GM10266 (cell line): ENCODE data around the gene NR6A1.
A peak's percentile ranks its signal among the peaks of the same experiment; 100 is the strongest.

Experiments used
- DNase-seq: peaks from one replicate; pipeline ENCODE4 v3.0.0; 2012; ENCODE audit errors: extremely low spot score
- TF ChIP-seq, protein P1 (sequence below): IDR thresholded peaks from 2 replicates; pipeline ENCODE4 v1.5.1; 2012; ENCODE audit warnings: mild to moderate bottlenecking, low read depth; ENCODE audit not compliant: control insufficient read depth, insufficient read depth; ENCODE audit errors: missing control alignments

The NR6A1 gene

DNA sequence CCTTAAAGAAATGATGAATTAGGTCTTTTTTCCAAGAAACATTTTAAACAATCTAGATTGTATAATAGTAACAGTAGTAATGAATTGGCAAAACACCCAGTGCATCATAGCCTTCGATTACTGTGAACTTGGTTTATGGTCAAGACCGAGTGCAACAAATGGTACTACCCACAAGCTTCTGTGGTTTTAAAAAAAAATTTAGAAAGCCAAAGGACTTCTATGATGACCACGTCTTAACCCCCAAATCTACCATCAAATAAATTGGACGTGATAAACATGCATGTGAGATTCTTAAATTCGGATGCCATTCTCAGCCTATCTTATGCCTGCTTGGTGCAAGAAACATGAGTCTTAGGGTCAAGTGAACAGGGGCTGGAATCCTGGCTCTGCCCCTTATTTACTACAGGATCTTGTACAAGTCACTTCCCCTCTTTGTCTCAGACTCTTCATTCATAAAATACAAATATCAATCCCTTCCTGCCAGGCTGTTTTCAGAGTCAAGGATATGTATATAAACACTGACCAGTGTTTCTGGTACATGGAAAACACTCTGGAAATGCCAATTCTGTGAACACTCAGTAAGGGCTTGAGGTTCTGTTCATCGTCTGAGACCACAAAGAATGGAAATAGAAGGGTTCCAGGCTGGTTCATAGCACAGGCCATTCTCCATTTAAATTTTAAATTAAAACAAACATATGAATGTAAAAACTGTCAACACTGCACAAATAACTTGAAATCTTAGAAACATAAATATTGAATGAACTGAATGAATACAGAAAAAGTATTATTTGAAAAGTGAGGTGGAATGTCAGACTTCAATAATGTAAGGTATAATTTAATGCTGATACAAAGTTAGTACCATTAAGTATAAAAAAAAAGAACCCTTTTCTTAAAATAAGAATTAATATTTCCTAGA is 107.8 kb downstream of the NR6A1 start:
- no peak for DNase-seq
- TF ChIP-seq, protein P1, sequence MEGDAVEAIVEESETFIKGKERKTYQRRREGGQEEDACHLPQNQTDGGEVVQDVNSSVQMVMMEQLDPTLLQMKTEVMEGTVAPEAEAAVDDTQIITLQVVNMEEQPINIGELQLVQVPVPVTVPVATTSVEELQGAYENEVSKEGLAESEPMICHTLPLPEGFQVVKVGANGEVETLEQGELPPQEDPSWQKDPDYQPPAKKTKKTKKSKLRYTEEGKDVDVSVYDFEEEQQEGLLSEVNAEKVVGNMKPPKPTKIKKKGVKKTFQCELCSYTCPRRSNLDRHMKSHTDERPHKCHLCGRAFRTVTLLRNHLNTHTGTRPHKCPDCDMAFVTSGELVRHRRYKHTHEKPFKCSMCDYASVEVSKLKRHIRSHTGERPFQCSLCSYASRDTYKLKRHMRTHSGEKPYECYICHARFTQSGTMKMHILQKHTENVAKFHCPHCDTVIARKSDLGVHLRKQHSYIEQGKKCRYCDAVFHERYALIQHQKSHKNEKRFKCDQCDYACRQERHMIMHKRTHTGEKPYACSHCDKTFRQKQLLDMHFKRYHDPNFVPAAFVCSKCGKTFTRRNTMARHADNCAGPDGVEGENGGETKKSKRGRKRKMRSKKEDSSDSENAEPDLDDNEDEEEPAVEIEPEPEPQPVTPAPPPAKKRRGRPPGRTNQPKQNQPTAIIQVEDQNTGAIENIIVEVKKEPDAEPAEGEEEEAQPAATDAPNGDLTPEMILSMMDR: no peak

DNA sequence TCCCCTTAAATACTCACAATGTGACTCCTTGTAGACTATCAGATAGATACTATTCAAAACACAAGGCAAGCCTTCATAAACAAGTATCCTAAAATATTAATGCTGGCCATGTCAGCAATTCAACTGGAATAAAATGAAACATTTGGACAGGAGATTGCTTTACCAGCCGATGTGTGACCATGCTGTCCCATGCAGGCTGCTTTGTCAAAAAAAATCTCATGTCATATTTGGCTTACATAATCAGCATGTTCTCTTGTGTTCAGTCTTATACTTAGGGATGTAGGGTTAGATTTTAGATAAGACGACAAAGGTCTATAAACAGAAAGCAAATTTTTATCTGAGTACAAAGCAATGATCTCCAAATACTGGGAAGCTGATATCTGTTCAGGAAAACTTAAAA is 108.5 kb downstream of the NR6A1 start:
- TF ChIP-seq, protein P1: no peak
- DNase-seq: no peak

DNA sequence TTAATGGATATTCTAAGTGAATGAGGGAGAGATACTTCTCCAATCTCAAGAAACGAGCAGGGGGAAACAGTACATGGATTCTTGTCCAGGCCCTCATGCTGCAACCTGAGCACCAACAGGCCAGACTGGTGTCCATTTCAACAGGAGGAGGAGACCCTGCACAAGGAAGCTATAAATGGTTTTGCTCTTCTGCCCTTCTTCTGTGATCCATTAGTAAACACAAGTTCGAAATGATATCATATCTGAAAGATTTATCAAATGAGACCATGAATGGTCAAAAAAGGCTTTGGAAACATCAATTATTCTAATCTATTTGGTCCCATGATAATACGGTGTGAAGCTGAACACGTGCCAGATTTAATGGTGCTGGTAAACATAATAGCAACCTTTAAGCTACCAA is 109.8 kb downstream of the NR6A1 start:
- TF ChIP-seq, protein P1: no peak
- DNase-seq: no peak

DNA sequence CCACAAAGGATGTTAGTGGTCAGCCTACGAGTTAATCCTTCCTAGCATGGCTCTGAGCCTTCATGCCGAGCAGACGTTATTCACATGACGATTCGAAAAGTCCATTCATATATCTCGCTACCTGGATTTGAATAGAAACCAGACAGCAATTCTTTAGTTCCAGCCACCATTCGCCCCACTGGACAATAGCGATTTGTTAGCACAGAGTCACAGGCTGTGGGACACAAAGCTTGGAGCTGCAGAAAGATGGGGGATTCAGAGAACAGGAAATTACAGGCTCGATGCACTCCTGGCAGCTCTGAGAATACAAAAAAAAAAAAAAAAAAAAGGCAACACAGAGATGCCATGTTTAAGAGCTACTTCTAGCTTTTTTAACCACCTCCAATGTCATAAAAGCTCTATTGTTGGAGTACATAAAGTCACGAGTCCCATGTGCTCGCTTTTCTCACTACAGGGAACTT is 110.7 kb downstream of the NR6A1 start:
- DNase-seq: peak; percentile 9
- TF ChIP-seq, protein P1: no peak

DNA sequence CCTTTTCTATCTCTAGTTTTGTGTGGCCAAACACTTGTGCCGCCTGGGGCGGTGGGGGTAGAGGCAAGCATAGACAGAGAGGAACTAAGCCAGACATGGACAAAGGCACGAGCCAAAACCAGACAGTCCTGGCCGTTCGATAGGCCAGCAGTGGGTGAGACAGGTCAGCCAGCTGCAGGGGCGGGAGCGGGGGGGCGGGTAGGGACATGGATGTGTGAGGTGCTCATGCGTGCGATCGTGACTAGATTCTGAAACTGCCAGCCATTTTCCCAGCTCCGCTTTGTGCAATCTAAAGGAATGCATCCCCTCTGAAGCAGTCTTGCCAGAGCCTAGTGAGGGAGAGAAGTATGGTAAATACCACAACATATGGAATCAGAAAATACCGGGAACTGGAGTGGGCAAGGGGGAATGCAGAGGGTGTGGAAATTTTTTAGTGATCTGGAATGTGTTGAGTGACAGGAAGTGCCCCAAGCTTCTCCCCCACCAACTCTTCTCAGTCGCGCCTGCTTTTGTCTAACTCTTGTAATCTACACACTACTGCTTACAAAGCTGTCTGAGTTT is 111.9 kb downstream of the NR6A1 start:
- TF ChIP-seq, protein P1: no peak
- peak; percentile 60 for DNase-seq

DNA sequence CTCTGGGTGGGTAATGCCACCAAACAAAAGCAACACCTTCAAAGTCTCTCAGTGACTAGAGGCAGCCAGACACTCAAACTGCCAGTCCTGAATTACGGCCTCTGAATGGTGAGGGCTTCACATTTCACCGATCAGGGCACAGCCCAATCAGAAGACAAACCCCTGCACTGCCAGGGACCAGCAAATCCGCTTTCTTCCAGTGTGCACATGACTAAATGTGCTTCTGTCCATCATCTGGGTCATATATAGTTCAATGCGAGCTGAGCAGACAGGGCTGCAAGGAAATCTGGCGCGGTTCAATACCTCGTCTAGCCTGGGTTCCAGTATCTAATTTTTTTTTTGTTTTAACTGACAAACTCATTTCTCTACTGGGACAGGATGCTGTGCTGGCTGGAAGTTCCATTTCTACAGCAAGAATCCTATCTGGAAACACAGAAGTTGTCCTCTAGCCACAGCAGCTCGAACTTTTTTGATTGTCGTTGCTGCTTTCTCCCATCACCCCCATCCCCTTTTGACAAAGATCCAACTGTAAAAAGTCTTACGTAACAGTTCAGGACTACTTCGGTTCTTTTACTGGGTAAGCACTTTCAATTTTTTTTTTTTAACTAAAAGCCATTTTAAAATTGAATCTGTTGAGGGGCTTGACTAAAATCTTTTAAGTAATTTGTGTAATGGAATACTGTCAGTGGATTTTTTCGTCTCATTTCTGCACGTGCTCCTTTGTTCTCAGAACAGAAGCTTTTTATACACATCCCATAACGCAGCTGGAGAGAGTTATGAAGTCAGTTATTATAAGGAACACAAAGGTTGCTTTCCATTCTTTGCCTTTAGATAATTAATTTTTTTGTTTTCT is 112.7 kb downstream of the NR6A1 start:
- DNase-seq: peak; percentile 79

More for the DNA sequence above, 112.7 kb downstream of the NR6A1 start:
- TF ChIP-seq, protein P1: no peak
